ENCODE measurements around the gene CNP.

- peak in 1 of 6 experiments; percentile 8 for TF ChIP-seq CTCF (IDR thresholded peaks at IDR 0.05)
- peak in 1 of 2 donors; percentile 57 for TF ChIP-seq POLR2A (IDR thresholded peaks at IDR 0.05)
Measured at GRCh38 chr17:41965694-41966462, 717 bp upstream of the CNP start.

All from thyroid gland (tissue), 4 donors.